ENCODE measurements around the gene MYOC. TPM values are rescaled to one million over a fixed set of nuclear protein-coding genes. Genes with fewer than 3 reads are reported as not detected.

MYOC gene
- not detected in 2 replicates for total RNA-seq

GRCh38 chr1:171652234-171652822, at the start of gene MYOC:
Gene MYOC, minus strand, starts transcription at chr1:171652688. Its CDS starts 77 bp downstream, at chr1:171652611.

GRCh38 chr1:171622152-171622462, 30.4 kb downstream of the MYOC start, which contains the start of gene MYOCOS:
Gene MYOCOS, plus strand, starts transcription at chr1:171622243. Its CDS starts 1,641 bp downstream, at chr1:171623884.

Other genes with a start within 250 kb of the MYOC start
- 32.6 and 39.5 TPM in 2 replicates for gene PRRC2C, start 167.2 kb downstream of the MYOC start, total RNA-seq
- not detected in 2 replicates for gene MYOCOS, start 30.4 kb downstream of the MYOC start, total RNA-seq
- 4.4 and 4.9 TPM in 2 replicates for gene VAMP4, start 89.4 kb upstream of the MYOC start, total RNA-seq
- 25.9 and 27.9 TPM in 2 replicates for gene METTL13, start 129.0 kb upstream of the MYOC start, total RNA-seq
- gene DNM3, start 188.8 kb upstream of the MYOC start, total RNA-seq = 0.67 and 1.2 TPM in 2 replicates